Keratinocyte (primary cell): ENCODE results near the gene ZNF70. TPM values are rescaled to one million over a fixed set of nuclear protein-coding genes. Genes with fewer than 3 reads are reported as not detected.
"Not testable (repeated sequence)": the region's sequence is repeated elsewhere in the genome, so short reads cannot be mapped to it uniquely, and the experiment has no call there.

Experiments used
- DNase-seq: peaks from one replicate; pipeline ENCODE4 v3.0.0-alpha.2; 2011; ENCODE audit warnings: low read depth, missing footprints, low spot score
- FAIRE-seq: peaks from 2 replicates; lab custom pipeline; 2011; peaks lifted over from hg19 to GRCh38; lab: Jason Lieb, UNC
- H2AFZ ChIP-seq: 2 replicates; pipeline ENCODE4 v1.6.0; 2012; ENCODE audit warnings: low read length, control low read depth, inconsistent platforms; ENCODE audit not compliant: control insufficient read depth
- H3K27ac ChIP-seq: 2 replicates; pipeline ENCODE4 v1.5.1; 2011; ENCODE audit warnings: low read length; ENCODE audit not compliant: control insufficient read depth, insufficient read depth
- H3K27me3 ChIP-seq: 3 replicates; pipeline ENCODE4 v1.6.0; 2011; ENCODE audit warnings: low read length; ENCODE audit not compliant: control insufficient read depth, insufficient read depth; ENCODE audit errors: extremely low read depth
- H3K36me3 ChIP-seq, 2 experiments: 2 replicates in 1 of 2; 3 replicates in 1 of 2; pipeline ENCODE4 v1.5.1; 2011; ENCODE audit warnings: low read length in 2 of 2, mild to moderate bottlenecking in 1 of 2; ENCODE audit not compliant: control insufficient read depth in 2 of 2, insufficient read depth in 2 of 2; ENCODE audit errors: extremely low read depth in 1 of 2
- H3K4me1 ChIP-seq: 3 replicates; pipeline ENCODE4 v1.5.1; 2011; ENCODE audit warnings: low read length; ENCODE audit not compliant: control insufficient read depth, insufficient read depth; ENCODE audit errors: extremely low read depth
- H3K4me2 ChIP-seq: 3 replicates; pipeline ENCODE4 v1.6.0; 2011; ENCODE audit warnings: low read depth, low read length; ENCODE audit not compliant: control insufficient read depth, insufficient read depth; ENCODE audit errors: extremely low read depth
- H3K4me3 ChIP-seq, 3 experiments: fragments of 200-600 bp in 1 of 3; sonication (generic) in 1 of 3; 2 replicates in 2 of 3; 3 replicates in 1 of 3; pipeline ENCODE4 v1.5.1; 2011 to 2016; ENCODE audit warnings: low read length in 3 of 3, mild to moderate bottlenecking in 3 of 3, control low read depth in 2 of 3, inconsistent platforms in 1 of 3, low read depth in 1 of 3, mixed read lengths in 1 of 3, mixed run types in 1 of 3, moderate library complexity in 1 of 3; ENCODE audit not compliant: control insufficient read depth in 2 of 3, insufficient read depth in 2 of 3; ENCODE audit errors: extremely low read depth in 1 of 3
- H3K79me2 ChIP-seq: 2 replicates; pipeline ENCODE4 v1.6.0; 2012; ENCODE audit warnings: low read length; ENCODE audit not compliant: control insufficient read depth, insufficient read depth
- H3K9ac ChIP-seq: 3 replicates; pipeline ENCODE4 v1.6.0; 2011; ENCODE audit warnings: low read length; ENCODE audit not compliant: control insufficient read depth, insufficient read depth; ENCODE audit errors: extremely low read depth
- H3K9me1 ChIP-seq: 3 replicates; pipeline ENCODE4 v1.6.0; 2011; ENCODE audit warnings: low read length; ENCODE audit not compliant: control insufficient read depth, insufficient read depth; ENCODE audit errors: extremely low read depth
- H3K9me3 ChIP-seq: 2 replicates; pipeline ENCODE4 v1.5.1; 2012; ENCODE audit warnings: low read depth, low read length; ENCODE audit not compliant: control insufficient read depth
- H4K20me1 ChIP-seq: 3 replicates; pipeline ENCODE4 v1.6.0; 2011; ENCODE audit warnings: low read length; ENCODE audit not compliant: control insufficient read depth, insufficient read depth; ENCODE audit errors: extremely low read depth
- CTCF ChIP-seq, 3 experiments: IDR thresholded peaks in 1 of 3; conservative IDR thresholded peaks in 1 of 3; optimal IDR thresholded peaks in 1 of 3; 2 replicates in 2 of 3; 3 replicates in 1 of 3; pipeline versions ENCODE3 to v1.5.1; 2011; ENCODE audit warnings: low read length in 3 of 3, mild to moderate bottlenecking in 3 of 3, moderate library complexity in 2 of 3, control low read depth in 1 of 3, inconsistent platforms in 1 of 3; ENCODE audit not compliant: insufficient read depth in 2 of 3; ENCODE audit errors: extremely low read depth in 1 of 3
- EZH2 ChIP-seq: IDR thresholded peaks from one replicate; pipeline ENCODE4 v1.6.1; 2012; ENCODE audit warnings: inconsistent platforms, mild to moderate bottlenecking, low read length, moderate library complexity
- dilution Hi-C: fragments of 300-500 bp; cut with MboI; formaldehyde crosslinking; loops from one replicate; pipeline ENCODE4 v1.7.0; 2020; ENCODE audit warnings: low sequenced_read_pairs; ENCODE audit not compliant: extremely low pct_ligation_motif_present
- polyA plus RNA-seq, 5 experiments: library from polyadenylated mRNA; depleted of rRNA in 3 of 5; stranded (reverse) in 3 of 5; stranded (forward) in 1 of 5; unstranded in 1 of 5; fragments of >200 nt; gene quantifications; 1 replicate in 1 of 5; 2 replicates in 3 of 5; 3 replicates in 1 of 5; pipeline versions ENCODE4 v1.2.1 to v1.2.3, GENCODE V29; 2011 to 2012; ENCODE audit warnings: missing spikeins in 2 of 5, low read depth in 1 of 5, low replicate concordance in 1 of 5

The ZNF70 gene
- polyA plus RNA-seq, 1 donor (not counting 4 experiments of a cell fraction or from before 2014, with no cell fraction given), result 0.55 TPM

- Histone ChIP-seq H3K9ac (no peak overlapping the region), H3K27ac (no peak overlapping the region), H3K79me2 (no peaks in the 10 kb centered on the region), H2AFZ (no peak overlapping the region), H3K36me3 (peaks cover 0 to 4% of the 10 kb centered on the region in 2 experiments), H3K4me2 (no peak overlapping the region), H4K20me1 (no peaks in the 10 kb centered on the region), H3K9me1 (no peaks in the 10 kb centered on the region), H3K27me3 (no peaks in the 10 kb centered on the region), H3K4me3 (no peak overlapping the region), H3K4me1 (no peaks in the 10 kb centered on the region), H3K9me3 (no peaks in the 10 kb centered on the region)
- DNase-seq, result no peak
- FAIRE-seq, result no peak
- no peak for TF ChIP-seq EZH2
- no peak for TF ChIP-seq CTCF (optimal IDR thresholded peaks at IDR 0.05 in 1 of 3, IDR thresholded peaks at IDR 0.05 in 1 of 3, conservative IDR thresholded peaks at IDR 0.05 in 1 of 3; ENCODE audit: extremely low read depth in 1 of 3, insufficient read depth in 2 of 3, low read length in 3 of 3)
- dilution Hi-C loops, result no loop called here
Measured at GRCh38 chr22:23737696-23738095, 13.2 kb downstream of the ZNF70 start.

- H3K9ac ChIP-seq, H3K4me2 ChIP-seq, dilution Hi-C loops, FAIRE-seq, H3K79me2 ChIP-seq, H3K36me3 ChIP-seq, H3K4me3 ChIP-seq, H3K4me1 ChIP-seq, H4K20me1 ChIP-seq, H3K9me1 ChIP-seq, DNase-seq, H2AFZ ChIP-seq, H3K27ac ChIP-seq, H3K9me3 ChIP-seq, H3K27me3 ChIP-seq: not testable (repeated sequence)
Measured at GRCh38 chr22:23728108-23728507, 22.8 kb downstream of the ZNF70 start.

- H3K4me1 ChIP-seq, result no peaks in the 10 kb centered on the region
- H3K36me3 ChIP-seq, result no peaks in the 10 kb centered on the region
- no peaks in the 10 kb centered on the region for H4K20me1 ChIP-seq
- FAIRE-seq (no peak), DNase-seq (no peak)
- dilution Hi-C loops, result no loop called here
- no peaks in the 10 kb centered on the region for H3K9me1 ChIP-seq
- no peaks in the 10 kb centered on the region for H3K79me2 ChIP-seq
- H3K9me3 ChIP-seq, result no peaks in the 10 kb centered on the region
- H3K27me3 ChIP-seq, result no peaks in the 10 kb centered on the region
- H2AFZ ChIP-seq, result no peak overlapping the region
- H3K4me3 ChIP-seq, result no peak overlapping the region
- no peak overlapping the region for H3K9ac ChIP-seq
- H3K4me2 ChIP-seq, result no peak overlapping the region
- TF ChIP-seq CTCF (optimal IDR thresholded peaks at IDR 0.05 in 1 of 3, IDR thresholded peaks at IDR 0.05 in 1 of 3, conservative IDR thresholded peaks at IDR 0.05 in 1 of 3; ENCODE audit: extremely low read depth in 1 of 3, insufficient read depth in 2 of 3, low read length in 3 of 3) (no peak), EZH2 (no peak)
- no peak overlapping the region for H3K27ac ChIP-seq
Measured at GRCh38 chr22:23722724-23723123, 28.2 kb downstream of the ZNF70 start.
